SK-N-MC (cell line): ENCODE results near the gene AKAP1.

Source experiments
- EZH2 ChIP-seq: fragments of 200-600 bp; sonication (generic); IDR thresholded peaks from one replicate; pipeline ENCODE4 v1.6.1; 2017; ENCODE audit warnings: antibody characterized with exemption
- POLR2AphosphoS5 ChIP-seq: IDR thresholded peaks from 2 replicates; pipeline ENCODE4 v1.6.1; 2012; ENCODE audit warnings: mild to moderate bottlenecking, low read depth, low read length, borderline replicate concordance

DNA sequence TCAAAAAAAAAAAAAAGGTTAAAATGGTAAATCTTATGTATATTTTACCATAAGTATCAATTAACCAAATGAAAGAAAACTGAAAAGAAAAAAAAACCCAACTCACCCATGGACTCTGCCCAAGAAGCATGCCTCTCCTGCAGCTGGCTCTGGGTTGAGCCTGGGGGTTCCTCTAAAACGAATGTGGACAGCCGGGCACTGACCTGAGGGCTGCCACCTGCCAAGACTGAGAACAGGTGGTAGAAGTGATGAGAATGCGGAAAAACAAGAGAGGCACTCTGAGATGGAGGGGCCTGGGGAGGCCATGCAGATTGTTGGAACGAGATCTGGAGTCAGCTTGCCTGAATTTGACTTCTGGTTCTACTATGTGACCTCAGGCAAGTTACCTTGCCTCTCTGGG is 85.8 kb downstream of the AKAP1 start:
- no peak for TF ChIP-seq POLR2AphosphoS5
- TF ChIP-seq EZH2 = no peak
